GM21381 (cell line): ENCODE measurements around the gene PRH1.

Source experiments
- ATAC-seq: cut with Tn5 transposase; IDR thresholded peaks from one replicate; pipeline ENCODE4 v1.9.1; 2021; ENCODE audit warnings: mild to moderate bottlenecking, moderate library complexity; ENCODE audit not compliant: unreplicated experiment

Gene PRH1

DNA sequence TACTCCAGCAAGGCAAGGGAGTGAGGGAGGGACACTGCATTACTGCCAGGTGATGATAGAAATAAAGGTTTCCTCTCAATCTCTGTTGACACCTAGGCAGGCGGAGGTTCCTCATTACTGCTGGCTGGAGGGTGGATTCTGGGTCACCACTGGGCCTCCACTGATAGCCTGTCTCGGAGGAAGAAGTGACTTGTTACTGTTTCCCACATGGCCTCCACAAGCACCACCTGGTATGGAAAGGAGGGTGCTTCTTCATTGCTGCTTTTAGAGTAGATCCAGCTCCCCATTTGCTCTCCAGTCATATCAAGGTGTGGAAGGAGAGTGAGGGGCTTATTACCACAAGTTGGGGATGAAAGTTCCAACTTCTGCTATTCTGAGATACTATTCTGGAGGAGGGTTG lies 41.2 kb downstream of the PRH1 start:
- ATAC-seq: no peak

DNA sequence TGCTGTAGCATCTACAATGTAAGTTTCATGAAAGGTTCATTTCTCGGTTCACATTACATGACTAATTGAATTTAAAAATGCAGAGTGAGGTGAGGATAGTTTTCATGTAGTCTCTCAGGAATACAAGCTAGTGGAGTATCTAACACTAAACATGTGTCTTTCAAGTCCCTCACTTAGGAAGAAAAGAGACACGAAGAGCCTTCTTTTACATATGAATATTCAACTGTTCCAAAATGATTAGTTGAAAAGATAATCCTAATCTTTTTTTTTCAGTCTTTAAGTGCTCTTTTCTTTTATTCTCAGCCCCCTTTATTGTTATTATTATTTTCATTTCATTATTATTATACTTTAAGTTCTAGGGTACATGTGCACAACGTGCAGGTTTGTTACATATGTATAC lies 45.6 kb downstream of the PRH1 start:
- no peak for ATAC-seq
